ENCODE results near the gene CRIP2. TPM values are rescaled to one million over a fixed set of nuclear protein-coding genes. Genes with fewer than 3 reads are reported as not detected.

CRIP2 gene
- total and polyA plus RNA-seq, 2 of the 8 experiments (the other 6 are each of a cell fraction or from before 2014, with no cell fraction given) = 4.2 to 13.5 TPM

DNA sequence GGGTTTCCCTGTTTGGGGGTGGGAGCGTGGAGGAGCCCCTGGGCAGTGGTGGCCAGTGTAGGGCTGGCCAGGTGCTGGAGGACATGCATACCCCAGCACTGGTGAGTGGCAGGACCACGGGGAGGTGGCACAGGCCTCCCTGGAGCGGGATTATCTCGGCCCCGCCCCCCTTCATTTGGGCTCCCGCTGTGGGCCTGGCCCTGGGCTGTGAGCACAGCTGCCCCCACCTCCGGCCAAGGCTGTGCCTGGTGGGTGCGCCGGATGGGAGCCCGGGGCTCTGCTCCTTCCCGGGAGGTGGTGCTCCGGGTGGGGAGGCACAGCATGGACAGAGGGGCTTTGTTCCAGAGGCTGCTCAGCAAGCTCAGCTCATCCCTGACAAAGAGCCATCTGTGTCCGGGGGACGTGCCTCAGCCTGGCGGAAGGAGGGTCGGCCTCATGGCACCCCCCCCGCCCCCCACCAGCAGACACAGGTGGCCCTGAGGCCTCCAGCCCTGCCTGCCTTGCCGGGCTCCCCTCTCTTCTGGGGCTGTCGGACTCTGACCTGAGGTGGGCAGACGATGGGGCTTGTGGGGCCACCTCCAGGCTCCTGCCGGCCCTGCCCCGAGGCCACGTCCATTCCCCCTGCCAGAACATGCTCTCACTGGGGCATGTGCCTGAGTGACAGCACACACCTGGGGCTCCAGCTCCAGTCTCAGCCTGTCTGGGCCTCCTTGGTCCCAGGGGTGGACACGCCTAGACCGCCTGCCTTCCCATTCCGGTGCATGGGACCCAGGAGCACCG, 24.8 kb downstream of the CRIP2 start:
- Histone ChIP-seq H4K20me1 (replicated peaks in 1 of 2; ENCODE audit: control insufficient read depth in 1 of 2, insufficient read depth in 2 of 2, low read length in 2 of 2) (peaks cover 0 to 2% of the 10 kb centered on the region in 2 experiments), H3K79me2 (ENCODE audit: control insufficient read depth in 1 of 2, insufficient read depth in 2 of 2, low read length in 2 of 2) (no peaks in the 10 kb centered on the region), H3K4me1 (replicated peaks in 1 of 4; ENCODE audit: control insufficient read depth in 3 of 4, insufficient read depth in 4 of 4, low read length in 3 of 4) (peaks cover 0 to 3% (median 0%) of the 10 kb centered on the region in 4 experiments; a peak in 2 of 7 replicates), H2BK120ac (replicated peaks; ENCODE audit: low read depth, low read length) (no peak overlapping the region), H3K79me1 (ENCODE audit: low read depth, low read length) (no peaks in the 10 kb centered on the region), H2BK12ac (ENCODE audit: low read depth, low read length) (no peak overlapping the region), H3K4me2 (ENCODE audit: insufficient read depth in 1 of 2, low read depth in 2 of 2, low read length in 2 of 2) (no peak overlapping the region), H3K9me3 (ENCODE audit: insufficient read depth in 2 of 2, low read depth in 1 of 2, low read length in 1 of 2) (no peaks in the 10 kb centered on the region), H3K27me3 (replicated peaks in 1 of 4; ENCODE audit: control insufficient read depth in 3 of 4, extremely low read depth in 1 of 4, insufficient read depth in 3 of 4, low read length in 3 of 4) (no peaks in the 10 kb centered on the region), H2BK15ac (ENCODE audit: low read length) (no peak overlapping the region), H3K56ac (replicated peaks; ENCODE audit: insufficient read length, low read depth, low read length) (no peak overlapping the region), H3K14ac (ENCODE audit: insufficient read length) (no peak overlapping the region), H4K5ac (ENCODE audit: insufficient read length, low read depth, low read length) (no peak overlapping the region), H4K8ac (ENCODE audit: extremely low read depth, insufficient read depth, low read length) (no peak overlapping the region), H3K4me3 (ENCODE audit: extremely low read depth in 1 of 4, insufficient read depth in 2 of 4, low read depth in 3 of 4, low read length in 4 of 4) (no peak overlapping the region), H2AFZ (ENCODE audit: low read length) (no peak overlapping the region), H3K36me3 (ENCODE audit: control insufficient read depth in 2 of 4, insufficient read depth in 4 of 4, low read length in 3 of 4) (no peaks in the 10 kb centered on the region), H3K23me2 (ENCODE audit: low read depth, low read length) (no peaks in the 10 kb centered on the region), H2BK5ac (ENCODE audit: low read depth, low read length) (no peak overlapping the region), H4K91ac (replicated peaks; ENCODE audit: insufficient read length, low read length) (no peak overlapping the region), H2BK20ac (ENCODE audit: low read length) (no peak overlapping the region), H3K9ac (replicated peaks in 1 of 4; ENCODE audit: extremely low read depth in 1 of 4, low read depth in 3 of 4, low read length in 3 of 4) (no peak overlapping the region), H2AK5ac (ENCODE audit: low read depth, low read length) (no peak overlapping the region), H3K4ac (replicated peaks; ENCODE audit: insufficient read length, low read depth, low read length) (no peak overlapping the region), H3K23ac (ENCODE audit: insufficient read length) (no peak overlapping the region), H3K18ac (ENCODE audit: extremely low read depth, low read length) (no peak overlapping the region), H3K27ac (ENCODE audit: low read depth, low read length) (no peak overlapping the region)
- 85% methylated on average over 21 of the region's 27 CpGs; no CpG with 5 or more reads in 1 of the 2 experiments for WGBS, 2 experiments (ENCODE audit: extremely low coverage in 1 of 2, insufficient coverage in 1 of 2, insufficient read length in 1 of 2, insufficient replicate concordance in 2 of 2, low coverage in 1 of 2, low lambda C conversion rate in 2 of 2, missing lambda C conversion rate in 1 of 2)
- ChIA-PET POLR2A (ENCODE audit: partially characterized antibody) (interaction anchor here (1.4 to 1.7 kb wide), 2 partner anchors 42 to 52 kb away, joined by 3 to 4 read pairs; no protein-coding TSS in a partner anchor), CTCF (ENCODE audit: partially characterized antibody) (no interaction called here)
- no peak for DNase-seq (ENCODE audit: low read depth in 1 of 2, low spot score in 2 of 2)
- no peak for FAIRE-seq
- TF ChIP-seq TAF7 (optimal IDR thresholded peaks at IDR 0.05; ENCODE audit: borderline replicate concordance, low read depth, low read length) (no peak), RXRA (IDR thresholded peaks at IDR 0.05; ENCODE audit: insufficient read depth, low read depth, low read length) (no peak), CBX5 (IDR thresholded peaks at IDR 0.05; ENCODE audit: low read depth, low read length) (no peak), KDM5A (IDR thresholded peaks at IDR 0.05; ENCODE audit: low read length) (no peak), CBX8 (IDR thresholded peaks at IDR 0.05; ENCODE audit: borderline replicate concordance, low read depth, low read length) (no peak), CREB1 (IDR thresholded peaks at IDR 0.05) (no peak), FOSL1 (IDR thresholded peaks at IDR 0.05; ENCODE audit: insufficient read depth, low read depth, low read length) (no peak), EZH2 (IDR thresholded peaks at IDR 0.05; ENCODE audit: low read depth, low read length, severe bottlenecking) (no peak), ASH2L (IDR thresholded peaks at IDR 0.05; ENCODE audit: low read length) (no peak), HDAC2 (IDR thresholded peaks at IDR 0.05; ENCODE audit: borderline replicate concordance in 1 of 2, low read depth in 2 of 2, low read length in 2 of 2) (no peak), SUZ12 (IDR thresholded peaks at IDR 0.05; ENCODE audit: low read length) (no peak)
- TF ChIP-seq, protein P1, sequence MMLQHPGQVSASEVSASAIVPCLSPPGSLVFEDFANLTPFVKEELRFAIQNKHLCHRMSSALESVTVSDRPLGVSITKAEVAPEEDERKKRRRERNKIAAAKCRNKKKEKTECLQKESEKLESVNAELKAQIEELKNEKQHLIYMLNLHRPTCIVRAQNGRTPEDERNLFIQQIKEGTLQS (IDR thresholded peaks at IDR 0.05; ENCODE audit: insufficient read depth, low read depth, low read length) = no peak
